ENCODE data around the gene TP53BP1.

The TP53BP1 gene

DNA sequence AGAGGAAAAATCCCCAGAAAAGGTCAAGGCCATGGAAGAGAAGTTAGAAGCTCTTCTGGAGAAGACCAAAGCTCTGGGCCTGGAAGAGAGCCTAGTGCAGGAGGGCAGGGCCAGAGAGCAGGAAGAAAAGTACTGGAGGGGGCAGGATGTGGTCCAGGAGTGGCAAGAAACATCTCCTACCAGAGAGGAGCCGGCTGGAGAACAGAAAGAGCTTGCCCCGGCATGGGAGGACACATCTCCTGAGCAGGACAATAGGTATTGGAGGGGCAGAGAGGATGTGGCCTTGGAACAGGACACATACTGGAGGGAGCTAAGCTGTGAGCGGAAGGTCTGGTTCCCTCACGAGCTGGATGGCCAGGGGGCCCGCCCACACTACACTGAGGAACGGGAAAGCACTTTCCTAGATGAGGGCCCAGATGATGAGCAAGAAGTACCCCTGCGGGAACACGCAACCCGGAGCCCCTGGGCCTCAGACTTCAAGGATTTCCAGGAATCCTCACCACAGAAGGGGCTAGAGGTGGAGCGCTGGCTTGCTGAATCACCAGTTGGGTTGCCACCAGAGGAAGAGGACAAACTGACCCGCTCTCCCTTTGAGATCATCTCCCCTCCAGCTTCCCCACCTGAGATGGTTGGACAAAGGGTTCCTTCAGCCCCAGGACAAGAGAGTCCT is 33.4 kb upstream of the TP53BP1 start:
- H3K4me3 ChIP-seq (ENCODE audit: low read length) = no peak overlapping the region
- H3K27me3 ChIP-seq (ENCODE audit: insufficient read depth, low read length) = no peaks in the 10 kb centered on the region
- H3K9me3 ChIP-seq (ENCODE audit: low read length) = peaks cover 27% of the 10 kb centered on the region
- H3K4me1 ChIP-seq (ENCODE audit: insufficient read depth, low read length) = no peaks in the 10 kb centered on the region
- no peak overlapping the region for H2AFZ ChIP-seq (ENCODE audit: low read depth, low read length)
- peaks cover 64% of the 10 kb centered on the region for H3K36me3 ChIP-seq (ENCODE audit: insufficient read depth, low read length)

DNA sequence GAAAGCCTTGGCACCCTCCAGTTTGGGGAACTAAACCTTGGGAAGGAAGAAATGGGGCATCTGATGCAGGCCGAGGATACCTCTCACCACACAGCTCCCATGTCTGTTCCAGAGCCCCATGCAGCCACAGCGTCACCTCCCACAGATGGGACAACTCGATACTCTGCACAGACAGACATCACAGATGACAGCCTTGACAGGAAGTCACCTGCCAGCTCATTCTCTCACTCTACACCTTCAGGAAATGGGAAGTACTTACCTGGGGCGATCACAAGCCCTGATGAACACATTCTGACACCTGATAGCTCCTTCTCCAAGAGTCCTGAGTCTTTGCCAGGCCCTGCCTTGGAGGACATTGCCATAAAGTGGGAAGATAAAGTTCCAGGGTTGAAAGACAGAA is 32.2 kb upstream of the TP53BP1 start:
- Histone ChIP-seq H3K36me3 (ENCODE audit: insufficient read depth, low read length) (peaks cover 75% of the 10 kb centered on the region), H3K9me3 (ENCODE audit: low read length) (peaks cover 27% of the 10 kb centered on the region), H3K4me3 (ENCODE audit: low read length) (no peak overlapping the region), H3K27me3 (ENCODE audit: insufficient read depth, low read length) (no peaks in the 10 kb centered on the region), H2AFZ (ENCODE audit: low read depth, low read length) (no peak overlapping the region), H3K4me1 (ENCODE audit: insufficient read depth, low read length) (no peaks in the 10 kb centered on the region)

- no peak overlapping the region for H3K4me3 ChIP-seq (ENCODE audit: low read length)
- peaks cover 27% of the 10 kb centered on the region for H3K9me3 ChIP-seq (ENCODE audit: low read length)
- H3K27me3 ChIP-seq (ENCODE audit: insufficient read depth, low read length) = no peaks in the 10 kb centered on the region
- H3K36me3 ChIP-seq (ENCODE audit: insufficient read depth, low read length) = peaks cover 69% of the 10 kb centered on the region
- H2AFZ ChIP-seq (ENCODE audit: low read depth, low read length) = no peak overlapping the region
- H3K4me1 ChIP-seq (ENCODE audit: insufficient read depth, low read length) = peaks cover 2% of the 10 kb centered on the region
These were observed 31.4 kb upstream of the TP53BP1 start for GRCh38 chr15:43524254-43524845.

GRCh38 chr15:43523646-43524045 is 30.7 kb upstream of the TP53BP1 start:
- H3K27me3 ChIP-seq (ENCODE audit: insufficient read depth, low read length) = no peaks in the 10 kb centered on the region
- H3K36me3 ChIP-seq (ENCODE audit: insufficient read depth, low read length) = peaks cover 69% of the 10 kb centered on the region
- H2AFZ ChIP-seq (ENCODE audit: low read depth, low read length) = no peak overlapping the region
- H3K4me3 ChIP-seq (ENCODE audit: low read length) = no peak overlapping the region
- H3K9me3 ChIP-seq (ENCODE audit: low read length) = peaks cover 27% of the 10 kb centered on the region
- H3K4me1 ChIP-seq (ENCODE audit: insufficient read depth, low read length) = peaks cover 9% of the 10 kb centered on the region

DNA sequence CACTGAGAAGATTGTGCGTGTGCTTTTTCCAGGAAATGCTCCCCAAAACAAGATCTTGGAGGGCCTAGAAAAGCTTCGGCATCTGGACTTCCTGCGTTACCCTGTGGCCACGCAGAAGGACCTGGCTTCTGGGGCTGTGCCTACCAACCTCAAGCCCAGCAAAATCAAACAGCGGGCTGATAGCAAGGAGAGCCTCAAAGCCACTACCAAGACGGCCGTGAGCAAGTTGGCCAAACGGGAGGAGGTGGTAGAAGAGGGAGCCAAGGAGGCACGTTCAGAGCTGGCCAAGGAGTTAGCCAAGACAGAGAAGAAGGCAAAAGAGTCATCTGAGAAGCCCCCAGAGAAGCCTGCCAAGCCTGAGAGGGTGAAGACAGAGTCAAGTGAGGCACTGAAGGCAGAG is 29.3 kb upstream of the TP53BP1 start:
- H3K36me3 ChIP-seq (ENCODE audit: insufficient read depth, low read length) = peaks cover 62% of the 10 kb centered on the region

GRCh38 chr15:43521419-43521818 is 28.5 kb upstream of the TP53BP1 start:
- H3K4me1 ChIP-seq (ENCODE audit: insufficient read depth, low read length) = peaks cover 30% of the 10 kb centered on the region
- peaks cover 27% of the 10 kb centered on the region for H3K9me3 ChIP-seq (ENCODE audit: low read length)
- no peak overlapping the region for H2AFZ ChIP-seq (ENCODE audit: low read depth, low read length)
- H3K27me3 ChIP-seq (ENCODE audit: insufficient read depth, low read length) = no peaks in the 10 kb centered on the region
- peaks cover 59% of the 10 kb centered on the region for H3K36me3 ChIP-seq (ENCODE audit: insufficient read depth, low read length)
- no peak overlapping the region for H3K4me3 ChIP-seq (ENCODE audit: low read length)

More for the DNA sequence above, 29.3 kb upstream of the TP53BP1 start:
- no peak overlapping the region for H2AFZ ChIP-seq (ENCODE audit: low read depth, low read length)
- peaks cover 27% of the 10 kb centered on the region for H3K9me3 ChIP-seq (ENCODE audit: low read length)
- H3K27me3 ChIP-seq (ENCODE audit: insufficient read depth, low read length) = no peaks in the 10 kb centered on the region
- peaks cover 22% of the 10 kb centered on the region for H3K4me1 ChIP-seq (ENCODE audit: insufficient read depth, low read length)
- no peak overlapping the region for H3K4me3 ChIP-seq (ENCODE audit: low read length)

DNA sequence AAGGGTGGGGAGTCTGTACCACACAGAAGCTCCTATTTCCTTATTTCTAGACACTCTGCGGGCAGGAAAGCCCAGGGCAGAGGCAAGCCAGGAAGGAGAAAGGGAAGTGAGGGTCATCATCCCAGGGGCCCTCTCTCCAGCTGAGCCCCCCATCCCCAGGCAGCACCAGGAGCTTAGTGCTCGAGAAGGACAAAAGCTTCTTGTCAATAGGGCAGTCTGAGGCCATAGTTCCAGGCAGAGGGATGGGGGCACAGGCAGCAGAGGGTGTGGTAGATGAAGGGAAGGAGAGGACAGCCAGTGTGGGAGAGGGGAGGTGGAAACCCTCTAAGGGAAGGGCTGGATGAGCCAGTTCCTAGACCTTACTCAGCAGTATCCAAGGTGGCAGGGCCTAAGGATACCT is 27.2 kb upstream of the TP53BP1 start:
- Histone ChIP-seq H3K4me1 (ENCODE audit: insufficient read depth, low read length) (peaks cover 43% of the 10 kb centered on the region), H3K9me3 (ENCODE audit: low read length) (peaks cover 27% of the 10 kb centered on the region), H3K27me3 (ENCODE audit: insufficient read depth, low read length) (no peaks in the 10 kb centered on the region), H2AFZ (ENCODE audit: low read depth, low read length) (no peak overlapping the region), H3K4me3 (ENCODE audit: low read length) (no peak overlapping the region), H3K36me3 (ENCODE audit: insufficient read depth, low read length) (peaks cover 48% of the 10 kb centered on the region)

DNA sequence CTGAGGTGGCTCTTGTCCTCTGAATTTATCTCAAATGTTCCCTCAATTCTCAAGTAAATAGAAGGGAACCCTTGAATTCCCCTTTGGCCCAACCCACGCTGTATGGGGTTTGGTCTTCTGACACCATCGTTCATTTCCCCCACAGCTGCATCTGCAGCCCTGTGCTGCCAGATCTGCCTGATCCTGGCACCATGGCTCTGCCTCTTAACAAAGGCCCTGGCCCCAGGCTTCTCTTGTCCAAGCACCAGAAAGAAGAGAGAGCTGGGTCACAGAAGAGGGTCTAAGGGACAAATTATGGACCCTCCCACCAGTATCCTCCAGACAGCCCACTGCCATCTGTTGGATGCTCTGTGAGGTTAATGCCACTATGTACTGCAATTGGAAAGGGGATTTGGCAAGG is 26.2 kb upstream of the TP53BP1 start:
- H3K9me3 ChIP-seq (ENCODE audit: low read length) = peaks cover 23% of the 10 kb centered on the region
- H2AFZ ChIP-seq (ENCODE audit: low read depth, low read length) = no peak overlapping the region
- H3K4me3 ChIP-seq (ENCODE audit: low read length) = peak overlapping the region; percentile 55
- H3K36me3 ChIP-seq (ENCODE audit: insufficient read depth, low read length) = peaks cover 39% of the 10 kb centered on the region
- no peaks in the 10 kb centered on the region for H3K27me3 ChIP-seq (ENCODE audit: insufficient read depth, low read length)
- peaks cover 47% of the 10 kb centered on the region for H3K4me1 ChIP-seq (ENCODE audit: insufficient read depth, low read length)

DNA sequence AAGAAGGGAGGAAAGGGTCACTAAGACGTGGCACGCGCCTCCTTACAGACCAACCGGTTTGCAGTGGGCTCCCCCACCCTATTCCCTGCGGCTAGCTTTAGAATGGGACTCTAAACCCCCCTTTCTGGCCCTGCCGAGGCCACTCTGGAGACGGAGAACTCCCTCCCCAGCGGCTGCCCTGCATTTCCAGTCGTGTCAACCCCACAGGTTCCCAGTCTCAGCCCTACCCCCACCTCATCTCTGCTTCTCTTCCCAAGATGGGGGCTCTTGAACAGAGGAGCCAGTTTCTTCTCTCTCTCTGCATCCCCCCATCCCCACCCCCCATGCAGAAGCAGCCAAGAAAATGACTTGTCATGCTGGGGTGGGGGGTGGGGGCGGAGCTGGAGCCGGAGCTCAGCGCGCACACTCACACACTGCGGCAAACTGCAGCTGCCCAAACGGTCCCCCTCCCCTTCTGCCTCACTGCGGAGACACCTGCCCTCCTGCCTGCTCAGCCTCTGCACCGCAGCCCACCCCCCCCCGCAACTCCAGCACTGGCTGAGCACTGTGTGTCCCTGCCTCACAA is 25.3 kb upstream of the TP53BP1 start:
- Histone ChIP-seq H2AFZ (ENCODE audit: low read depth, low read length) (peak overlapping the region; percentile 38), H3K36me3 (ENCODE audit: insufficient read depth, low read length) (peaks cover 30% of the 10 kb centered on the region), H3K4me3 (ENCODE audit: low read length) (peak overlapping the region; percentile 55), H3K9me3 (ENCODE audit: low read length) (peaks cover 15% of the 10 kb centered on the region), H3K27me3 (ENCODE audit: insufficient read depth, low read length) (no peaks in the 10 kb centered on the region), H3K4me1 (ENCODE audit: insufficient read depth, low read length) (peaks cover 55% of the 10 kb centered on the region)

- H3K4me3 ChIP-seq (ENCODE audit: low read length) = peak within 1 kb of the TSS; percentile 55
- peaks cover 22% of the 10 kb centered on the region for H3K36me3 ChIP-seq (ENCODE audit: insufficient read depth, low read length)
- H3K9me3 ChIP-seq (ENCODE audit: low read length) = peaks cover 9% of the 10 kb centered on the region
- H3K4me1 ChIP-seq (ENCODE audit: insufficient read depth, low read length) = peaks cover 55% of the 10 kb centered on the region
- H3K27me3 ChIP-seq (ENCODE audit: insufficient read depth, low read length) = no peaks in the 10 kb centered on the region
- H2AFZ ChIP-seq (ENCODE audit: low read depth, low read length) = peak within 1 kb of the TSS; percentile 38
These were observed 24.6 kb upstream of the TP53BP1 start, which contains the start of gene MAP1A for GRCh38 chr15:43517354-43518196. MAP1A (plus strand) TSS chr15:43517608; CDS start chr15:43521474, 3,866 bp downstream.

- Histone ChIP-seq H3K27me3 (ENCODE audit: insufficient read depth, low read length) (no peaks in the 10 kb centered on the region), H3K9me3 (ENCODE audit: low read length) (peaks cover 3% of the 10 kb centered on the region), H3K4me1 (ENCODE audit: insufficient read depth, low read length) (peaks cover 58% of the 10 kb centered on the region), H3K36me3 (ENCODE audit: insufficient read depth, low read length) (peaks cover 16% of the 10 kb centered on the region), H2AFZ (ENCODE audit: low read depth, low read length) (peak overlapping the region; percentile 7), H3K4me3 (ENCODE audit: low read length) (peak overlapping the region; percentile 55)
These were observed 23.9 kb upstream of the TP53BP1 start for GRCh38 chr15:43516801-43517353.

DNA sequence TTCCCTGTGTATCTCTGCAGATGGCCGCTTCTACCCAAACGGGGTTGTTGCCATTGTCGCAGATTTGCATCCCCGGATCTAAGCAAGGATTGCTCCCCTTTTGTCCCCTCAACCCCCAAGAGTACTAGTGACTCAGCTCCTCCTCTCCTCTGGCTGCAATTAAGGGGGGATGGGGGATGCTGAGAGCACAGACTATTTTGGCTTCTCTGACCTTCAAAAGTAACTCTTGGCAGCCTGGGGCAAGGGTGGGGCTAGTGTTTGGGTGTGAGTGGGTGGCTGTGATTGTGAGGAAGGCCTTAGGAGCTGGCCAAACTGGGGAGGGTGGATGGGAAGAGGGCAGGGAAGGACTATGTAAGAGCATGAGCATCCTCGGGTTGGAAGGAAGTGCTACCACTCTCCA is 23.2 kb upstream of the TP53BP1 start:
- H2AFZ ChIP-seq (ENCODE audit: low read depth, low read length) = no peak overlapping the region
- no peaks in the 10 kb centered on the region for H3K27me3 ChIP-seq (ENCODE audit: insufficient read depth, low read length)
- H3K4me3 ChIP-seq (ENCODE audit: low read length) = peak overlapping the region; percentile 55
- H3K36me3 ChIP-seq (ENCODE audit: insufficient read depth, low read length) = peaks cover 9% of the 10 kb centered on the region
- H3K4me1 ChIP-seq (ENCODE audit: insufficient read depth, low read length) = peaks cover 65% of the 10 kb centered on the region
- H3K9me3 ChIP-seq (ENCODE audit: low read length) = no peaks in the 10 kb centered on the region
